ENCODE measurements around the gene PELI3.
"Not testable (repeated sequence)": the region's sequence is repeated elsewhere in the genome, so short reads cannot be mapped to it uniquely, and the experiment has no call there.

PELI3 gene

DNA sequence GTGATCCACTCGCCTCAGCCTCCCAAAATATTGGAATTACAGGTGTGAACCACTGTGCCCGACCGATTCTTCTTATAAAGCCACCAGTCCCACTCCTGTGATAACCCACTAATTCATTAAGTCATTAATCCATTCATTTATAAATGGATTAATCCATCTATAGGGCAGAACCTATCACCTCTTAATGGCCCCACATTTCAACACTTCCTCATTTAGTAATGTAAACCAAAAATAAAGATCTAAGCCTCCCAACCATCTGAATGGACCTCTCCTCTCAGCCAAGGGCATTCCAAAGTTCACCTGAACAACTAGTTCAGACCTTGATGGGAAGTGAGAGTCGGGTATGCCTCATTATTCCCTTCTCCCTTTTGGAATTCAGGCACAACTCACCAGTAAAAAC is 18.2 kb upstream of the PELI3 start:
- DNase-seq = no peak

- no peak for DNase-seq
These were observed 16.1 kb upstream of the PELI3 start for GRCh38 chr11:66450560-66450959.

- DNase-seq = no peak
These were observed 15.0 kb upstream of the PELI3 start for GRCh38 chr11:66451663-66452062.

DNA sequence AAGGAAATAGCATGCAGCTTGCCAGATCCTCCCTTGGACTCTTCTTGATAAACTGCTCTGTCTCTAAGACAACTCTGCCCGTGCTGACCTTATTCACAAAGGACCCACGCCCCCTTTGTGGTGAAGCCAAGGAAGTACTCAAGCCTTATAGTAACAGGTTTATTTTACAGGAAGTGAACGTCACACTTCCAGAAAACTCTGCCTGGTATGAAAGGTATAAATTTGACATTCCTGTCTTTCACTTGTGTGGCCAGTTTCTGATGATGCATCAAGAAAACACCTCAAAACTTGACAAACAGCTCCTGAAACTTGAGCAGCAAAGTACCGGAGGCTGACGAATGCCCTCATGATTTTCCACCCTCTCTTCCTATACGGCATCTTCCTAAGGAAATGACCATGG is 12.5 kb upstream of the PELI3 start:
- no peak for DNase-seq

GRCh38 chr11:66454828-66455227 is 11.9 kb upstream of the PELI3 start:
- DNase-seq = no peak

- DNase-seq = no peak
These were observed 8.9 kb upstream of the PELI3 start for GRCh38 chr11:66457826-66458225.

- no peak for DNase-seq
These were observed 7.4 kb upstream of the PELI3 start for GRCh38 chr11:66459138-66459778.

- DNase-seq = no peak
These were observed 4.7 kb upstream of the PELI3 start for GRCh38 chr11:66462010-66462409.

GRCh38 chr11:66462911-66463310 is 3.8 kb upstream of the PELI3 start:
- no peak for DNase-seq

DNA sequence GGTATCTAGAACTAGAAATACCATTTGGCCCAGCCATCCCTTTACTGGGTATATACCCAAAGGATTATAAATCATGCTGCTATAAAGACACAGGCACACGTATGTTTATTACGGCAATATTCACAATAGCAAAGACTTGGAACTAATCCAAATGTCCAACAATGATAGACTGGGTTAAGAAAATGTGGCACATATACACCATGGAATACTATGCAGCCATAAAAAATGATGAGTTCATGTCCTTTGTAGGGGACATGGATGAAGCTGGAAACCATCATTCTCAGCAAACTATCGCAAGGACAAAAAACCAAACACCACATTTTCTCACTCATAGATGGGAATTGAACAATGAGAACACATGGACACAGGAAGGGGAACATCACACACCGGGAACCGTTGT is 2.6 kb upstream of the PELI3 start:
- not testable (repeated sequence) for DNase-seq

DNA sequence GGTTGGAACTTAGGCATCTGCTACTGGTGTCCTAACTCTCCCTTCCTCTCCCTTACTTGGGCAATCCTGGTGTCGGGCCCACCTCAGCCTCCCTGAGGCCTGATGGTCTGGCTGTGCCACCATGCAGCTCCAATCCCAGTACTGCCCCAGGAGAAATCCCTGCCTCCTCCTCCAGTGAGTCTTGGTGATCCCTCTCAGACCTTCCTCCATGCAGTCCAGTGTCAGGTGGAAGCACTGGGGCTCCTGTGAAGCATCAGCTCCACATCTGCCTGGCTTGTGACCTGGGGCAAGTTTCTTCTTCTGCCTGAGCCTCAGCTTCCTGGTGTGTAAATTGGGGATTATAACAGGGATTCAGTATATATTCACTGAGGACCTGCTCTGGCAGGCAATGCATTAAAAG is 1.8 kb upstream of the PELI3 start:
- no peak for DNase-seq

DNA sequence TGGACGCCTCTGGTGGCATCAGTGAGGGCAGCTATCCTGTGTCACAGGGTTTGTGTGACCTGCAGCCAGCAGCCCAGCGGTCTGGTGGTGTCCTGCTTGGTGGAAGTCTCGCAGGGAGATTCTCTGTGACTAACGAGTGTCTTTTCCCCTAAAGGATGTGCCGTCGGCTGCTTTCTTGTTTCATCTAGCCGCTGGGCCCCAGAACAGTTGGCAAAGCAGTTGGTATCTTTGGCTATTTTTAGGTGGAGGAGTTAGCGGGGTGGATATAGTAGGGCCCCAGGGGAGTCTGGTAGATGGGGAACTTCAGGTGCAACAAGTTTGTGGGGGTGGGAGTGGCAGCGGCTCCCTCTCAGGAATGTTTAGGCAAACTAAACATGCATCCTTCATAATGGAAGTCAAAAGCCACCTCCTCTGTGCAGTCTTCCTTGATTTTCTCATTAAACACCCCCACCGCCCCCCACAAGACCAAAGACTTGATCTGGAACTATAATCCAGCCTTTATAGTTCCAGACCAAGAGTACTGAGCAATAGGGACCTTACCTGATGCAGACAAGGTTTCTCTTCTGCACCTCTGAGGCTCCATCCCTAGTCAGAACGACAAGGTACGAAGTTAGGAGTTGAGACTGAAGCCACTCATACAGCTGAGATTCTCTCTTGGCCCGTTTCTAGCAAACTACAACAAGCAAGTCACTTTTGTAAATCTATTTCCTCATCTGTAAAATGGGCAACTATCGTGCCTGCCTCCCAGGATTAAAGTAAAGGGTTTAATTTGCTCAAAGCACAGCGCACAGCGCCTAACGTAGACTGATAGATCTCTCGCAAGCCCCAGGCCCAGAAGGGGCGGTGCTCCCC is 1.1 kb upstream of the PELI3 start:
- DNase-seq = no peak

DNA sequence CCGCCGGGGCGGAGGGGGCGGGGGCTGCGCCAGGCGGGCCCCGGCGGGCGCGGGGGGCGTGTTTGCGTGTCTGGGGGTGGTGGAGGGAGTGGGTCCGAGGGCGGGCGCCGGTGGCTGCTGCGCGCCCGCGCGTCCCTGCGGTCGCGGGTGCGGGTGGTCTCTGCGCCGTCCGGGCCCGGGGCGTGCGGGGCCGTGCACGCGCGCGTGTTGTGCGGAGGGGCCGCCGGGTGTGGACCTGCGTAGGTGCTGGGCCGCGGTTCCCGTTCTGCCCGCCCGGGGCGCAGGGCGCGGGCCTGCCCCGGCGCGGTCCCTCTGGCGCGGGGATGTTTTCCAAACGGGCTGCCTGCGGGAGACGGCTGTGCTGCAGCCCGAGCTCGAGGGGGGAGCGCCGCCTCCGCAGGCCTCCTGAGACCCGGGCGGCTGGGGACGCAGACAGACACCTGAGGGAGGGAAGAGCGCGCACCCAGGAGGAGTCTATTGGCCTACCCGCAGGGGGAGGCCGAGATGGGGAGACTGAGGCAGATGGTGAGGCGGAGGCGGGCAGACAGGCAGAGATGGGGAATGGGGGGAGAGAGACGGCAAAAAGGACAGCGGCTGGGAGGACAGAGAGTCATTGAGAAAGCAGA is 442 bp downstream of the PELI3 start:
- DNase-seq = peak in 2 of 4 experiments; percentile 44 to 62

DNA sequence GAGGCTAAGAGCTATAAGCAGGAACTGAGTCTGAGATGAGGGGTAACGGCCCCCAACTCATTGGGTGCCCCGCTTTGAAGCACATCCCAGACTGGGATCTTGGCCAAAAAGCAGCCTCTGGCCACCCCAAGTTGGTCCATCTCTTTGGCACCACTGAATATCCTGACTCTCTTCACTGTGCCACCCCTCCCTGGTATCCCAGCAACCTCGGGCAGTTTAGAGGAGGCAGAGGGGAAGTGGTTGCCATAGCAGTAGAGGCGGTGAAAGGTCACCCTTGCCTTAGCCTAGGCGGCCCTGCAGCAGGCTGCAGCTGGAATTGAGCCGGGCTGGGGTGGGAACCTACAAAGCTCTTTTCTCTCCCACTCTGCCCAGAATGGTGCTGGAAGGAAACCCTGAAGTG is 1.1 kb downstream of the PELI3 start:
- no peak for DNase-seq

DNA sequence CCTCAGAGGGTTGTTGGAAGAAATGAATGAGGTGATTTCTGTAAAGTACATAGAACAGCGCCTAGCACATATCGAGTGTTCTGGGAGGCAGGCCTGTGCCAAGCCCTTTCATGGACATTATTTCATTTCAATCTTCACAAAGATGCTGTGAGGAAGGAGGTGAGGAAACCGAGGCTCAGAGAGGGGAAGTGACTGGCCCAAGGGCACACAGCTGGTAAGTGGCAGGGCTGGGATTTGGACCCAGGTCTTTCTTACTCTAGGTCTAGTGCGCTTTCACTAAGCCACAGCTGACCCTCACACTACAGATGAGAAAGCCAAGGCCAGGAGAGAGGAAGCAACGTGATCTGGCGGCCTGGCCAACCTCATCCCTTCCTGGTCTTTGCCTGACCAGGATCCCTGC is 2.0 kb downstream of the PELI3 start:
- no peak for DNase-seq

- DNase-seq = no peak
These were observed 2.7 kb downstream of the PELI3 start for GRCh38 chr11:66469441-66469840.

- DNase-seq = no peak
These were observed 3.3 kb downstream of the PELI3 start for GRCh38 chr11:66470015-66470414.

DNA sequence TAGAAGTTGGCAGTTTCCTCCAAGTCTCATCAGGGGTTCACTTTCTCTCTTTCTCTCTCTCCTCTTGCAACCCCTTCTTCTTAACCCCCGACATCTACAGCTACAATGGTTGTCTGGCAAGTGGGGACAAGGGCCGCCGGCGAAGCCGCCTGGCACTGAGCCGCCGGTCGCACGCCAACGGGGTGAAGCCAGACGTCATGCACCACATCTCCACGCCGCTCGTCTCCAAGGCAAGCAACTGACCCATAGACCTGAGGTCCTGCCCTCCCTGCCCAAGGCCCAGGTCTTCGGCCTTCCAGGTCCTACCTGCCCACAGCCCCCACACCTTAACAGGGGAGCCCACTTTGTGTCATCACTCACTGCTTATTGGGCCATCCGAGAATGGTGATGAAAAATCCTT is 4.4 kb downstream of the PELI3 start:
- no peak for DNase-seq

DNA sequence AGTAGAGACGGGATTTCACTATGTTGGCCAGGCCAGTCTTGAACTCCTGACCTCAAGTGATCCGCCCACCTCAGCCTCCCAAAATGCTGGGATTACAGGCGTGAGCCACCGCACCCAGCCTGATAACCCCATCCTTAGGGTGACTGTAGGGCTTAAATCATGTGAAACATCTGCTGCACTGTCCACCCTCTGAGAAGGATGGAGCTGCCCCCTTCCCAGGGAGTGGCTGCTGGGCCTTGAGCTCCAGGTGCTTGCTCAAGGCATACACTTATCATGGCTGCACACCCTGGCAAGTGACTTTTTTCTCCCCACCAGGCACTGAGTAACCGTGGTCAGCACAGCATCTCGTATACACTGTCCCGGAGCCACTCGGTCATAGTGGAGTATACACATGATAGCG is 5.3 kb downstream of the PELI3 start:
- no peak for DNase-seq

DNA sequence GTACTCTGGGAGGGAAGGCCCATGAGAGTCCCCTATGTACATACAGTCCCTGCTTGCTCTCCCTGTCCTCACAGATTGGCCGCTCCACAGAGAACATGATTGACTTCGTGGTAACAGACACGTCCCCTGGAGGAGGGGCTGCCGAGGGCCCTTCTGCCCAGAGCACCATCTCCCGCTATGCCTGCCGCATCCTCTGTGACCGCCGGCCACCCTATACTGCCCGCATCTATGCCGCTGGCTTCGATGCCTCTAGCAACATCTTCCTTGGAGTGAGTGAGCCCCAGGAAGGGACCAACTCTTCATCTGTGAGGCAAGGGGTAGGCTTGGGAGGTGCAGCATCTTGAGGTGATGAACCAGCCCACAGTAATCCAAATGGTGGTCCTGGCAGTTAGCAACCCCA is 6.5 kb downstream of the PELI3 start:
- DNase-seq = no peak

DNA sequence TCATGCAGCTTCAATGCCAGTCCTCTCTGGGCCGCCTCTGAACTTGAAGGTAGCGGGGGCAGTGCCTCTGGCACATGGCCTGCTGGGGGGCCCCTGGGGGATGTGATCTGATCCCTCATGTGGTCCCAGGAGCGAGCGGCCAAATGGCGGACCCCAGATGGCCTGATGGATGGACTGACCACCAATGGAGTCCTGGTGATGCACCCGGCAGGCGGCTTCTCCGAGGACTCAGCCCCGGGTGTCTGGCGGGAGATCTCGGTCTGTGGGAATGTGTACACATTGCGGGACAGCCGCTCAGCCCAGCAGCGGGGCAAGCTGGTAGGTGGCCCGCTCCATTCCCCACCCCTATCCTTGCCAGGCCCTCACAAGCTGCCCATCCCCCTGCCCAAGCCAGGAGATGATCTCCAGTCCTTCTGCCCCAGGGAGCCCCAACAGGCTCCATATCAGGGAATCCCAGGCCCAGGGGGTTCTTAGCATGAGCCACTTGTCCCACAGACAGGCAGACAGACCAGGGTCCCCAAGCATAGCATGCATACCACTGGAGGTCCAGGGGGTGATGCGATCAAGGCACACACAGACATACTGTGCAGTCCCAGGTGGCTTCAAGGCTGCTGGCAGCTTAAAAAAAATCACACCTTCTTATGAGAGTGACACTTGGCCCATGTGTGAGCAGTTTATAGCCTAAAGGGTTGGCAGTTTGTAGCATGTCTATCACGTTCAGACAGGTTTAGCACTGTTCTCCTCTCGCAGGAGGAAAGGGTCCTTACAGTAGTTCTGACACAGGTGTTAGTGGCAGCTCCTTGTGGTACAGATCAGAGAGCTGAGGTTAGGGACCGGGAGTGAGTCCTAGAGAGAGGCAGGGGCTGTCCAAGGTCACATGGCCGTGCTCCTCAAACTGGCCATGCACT is 7.2 kb downstream of the PELI3 start:
- no peak for DNase-seq

GRCh38 chr11:66475349-66476172 is 8.9 kb downstream of the PELI3 start:
- DNase-seq = no peak

Data from activated CD4-positive, CD25-positive, alpha-beta regulatory T cell (primary cell).